ENCODE measurements around the gene MACF1. TPM values are rescaled to one million over a fixed set of nuclear protein-coding genes. Genes with fewer than 3 reads are reported as not detected.

The MACF1 gene
- total RNA-seq, 4 donors from 2014 or later = 78.7 to 139 (median 113) TPM

DNA sequence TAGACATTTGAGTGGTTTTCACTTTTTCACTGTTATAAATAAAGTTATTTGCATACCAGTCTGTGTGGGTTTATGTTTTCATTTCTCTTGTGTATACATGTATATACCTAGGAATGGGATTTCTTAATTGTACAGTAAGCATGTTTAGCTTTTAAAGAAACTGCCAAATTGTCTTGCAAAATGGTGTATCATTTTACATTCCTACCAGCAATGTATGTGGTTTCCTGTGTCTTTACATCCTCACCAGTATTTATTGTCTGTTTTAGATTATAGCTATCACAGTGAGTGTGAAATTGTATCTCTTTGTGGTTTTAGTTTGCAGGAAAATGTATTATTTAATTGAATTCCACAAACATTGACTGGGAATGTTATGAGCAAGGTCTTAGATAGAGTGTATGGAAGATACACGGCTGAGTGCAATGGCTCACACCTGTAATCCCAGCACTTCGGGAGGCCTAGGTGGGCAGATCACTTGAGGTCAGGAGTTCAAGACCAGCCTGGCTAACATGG is 57.3 kb downstream of the MACF1 start:
- TF ChIP-seq, protein P1, sequence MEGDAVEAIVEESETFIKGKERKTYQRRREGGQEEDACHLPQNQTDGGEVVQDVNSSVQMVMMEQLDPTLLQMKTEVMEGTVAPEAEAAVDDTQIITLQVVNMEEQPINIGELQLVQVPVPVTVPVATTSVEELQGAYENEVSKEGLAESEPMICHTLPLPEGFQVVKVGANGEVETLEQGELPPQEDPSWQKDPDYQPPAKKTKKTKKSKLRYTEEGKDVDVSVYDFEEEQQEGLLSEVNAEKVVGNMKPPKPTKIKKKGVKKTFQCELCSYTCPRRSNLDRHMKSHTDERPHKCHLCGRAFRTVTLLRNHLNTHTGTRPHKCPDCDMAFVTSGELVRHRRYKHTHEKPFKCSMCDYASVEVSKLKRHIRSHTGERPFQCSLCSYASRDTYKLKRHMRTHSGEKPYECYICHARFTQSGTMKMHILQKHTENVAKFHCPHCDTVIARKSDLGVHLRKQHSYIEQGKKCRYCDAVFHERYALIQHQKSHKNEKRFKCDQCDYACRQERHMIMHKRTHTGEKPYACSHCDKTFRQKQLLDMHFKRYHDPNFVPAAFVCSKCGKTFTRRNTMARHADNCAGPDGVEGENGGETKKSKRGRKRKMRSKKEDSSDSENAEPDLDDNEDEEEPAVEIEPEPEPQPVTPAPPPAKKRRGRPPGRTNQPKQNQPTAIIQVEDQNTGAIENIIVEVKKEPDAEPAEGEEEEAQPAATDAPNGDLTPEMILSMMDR (IDR thresholded peaks at IDR 0.05 in 4 of 5, conservative IDR thresholded peaks at IDR 0.05 in 1 of 5) = no peak
- TF ChIP-seq POLR2A (IDR thresholded peaks at IDR 0.05) = no peak
- no peak for DNase-seq
- in situ Hi-C loops (cut with MboI; ENCODE audit: low sequenced_read_pairs in 4 of 4) (loop anchor here in 3 of 4 donors (5.0 to 10.0 kb wide), 3 partner anchors 57 to 164 kb away; partner anchors contain the start of gene MACF1 (in 2 of the 3)), intact Hi-C loops (cut with DNase I; ENCODE audit: low total_unique reads) (no loop called here)
- H3K27me3 ChIP-seq = no peaks in the 10 kb centered on the region
- H3K4me1 ChIP-seq = peaks cover 0 to 7% of the 10 kb centered on the region in 2 donors
- no peak for ATAC-seq
- H3K9me3 ChIP-seq = no peaks in the 10 kb centered on the region
- H3K27ac ChIP-seq = no peak overlapping the region
- H3K4me3 ChIP-seq = no peak overlapping the region
- H3K36me3 ChIP-seq = no peaks in the 10 kb centered on the region

DNA sequence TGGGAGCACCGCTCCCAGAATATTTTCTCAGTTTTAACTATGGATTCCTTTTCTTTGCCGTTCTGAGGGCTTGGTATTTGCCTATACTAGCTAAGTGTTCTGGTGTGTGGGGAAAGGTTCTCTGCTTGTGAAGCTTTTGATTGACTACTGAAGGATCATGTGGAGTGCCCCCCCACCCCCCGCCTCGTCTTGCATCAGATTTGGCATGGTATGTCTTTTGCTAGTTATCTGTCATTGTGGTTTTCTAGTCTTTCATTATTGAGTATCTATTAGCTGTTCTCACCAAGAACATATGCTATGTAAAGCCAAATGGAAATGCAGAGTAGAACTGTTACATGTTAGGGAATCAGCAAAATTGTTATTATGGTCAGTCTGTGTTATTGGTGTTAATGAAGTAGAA is 58.3 kb downstream of the MACF1 start:
- DNase-seq (no peak), ATAC-seq (no peak)
- Histone ChIP-seq H3K36me3 (no peaks in the 10 kb centered on the region), H3K4me3 (no peak overlapping the region), H3K4me1 (peaks cover 6 to 14% of the 10 kb centered on the region in 2 donors), H3K9me3 (no peaks in the 10 kb centered on the region), H3K27ac (no peak overlapping the region), H3K27me3 (no peaks in the 10 kb centered on the region)
- intact Hi-C loops (cut with DNase I; ENCODE audit: low total_unique reads) = no loop called here
- TF ChIP-seq, protein P1 (IDR thresholded peaks at IDR 0.05 in 4 of 5, conservative IDR thresholded peaks at IDR 0.05 in 1 of 5) = no peak
- TF ChIP-seq POLR2A (IDR thresholded peaks at IDR 0.05) = no peak
- in situ Hi-C loops (cut with MboI; ENCODE audit: low sequenced_read_pairs in 4 of 4) = loop anchor here in 3 of 4 donors (5.0 to 10.0 kb wide), 3 partner anchors 58 to 166 kb away; partner anchors contain the start of gene MACF1 (in 2 of the 3)

DNA sequence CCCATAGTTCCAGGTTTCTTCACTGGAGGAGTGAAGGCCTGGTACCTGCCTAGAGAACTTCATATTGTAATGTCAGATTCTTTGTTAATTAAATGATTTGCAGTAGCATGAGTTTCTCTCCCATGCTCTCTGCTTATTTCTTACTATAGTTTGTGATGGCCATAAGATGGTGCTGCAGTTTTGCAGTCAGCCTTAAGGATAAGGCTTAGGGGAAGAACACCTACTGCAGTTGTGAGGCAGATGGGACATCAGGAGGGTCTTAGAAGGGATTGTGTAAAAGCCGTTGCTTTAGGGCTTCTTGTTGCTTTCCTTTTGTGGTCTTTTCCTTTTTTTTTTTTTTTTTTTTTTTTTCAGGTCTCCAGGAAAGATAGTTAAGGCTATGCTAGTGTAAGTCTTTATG is 61.8 kb downstream of the MACF1 start:
- in situ Hi-C loops (cut with MboI; ENCODE audit: low sequenced_read_pairs in 4 of 4) = loop anchor here in 2 of 4 donors (10.0 kb wide), 1 partner anchor 61 kb away; the partner anchor contains the start of gene MACF1 (in 2 of the 2)
- no peak for TF ChIP-seq POLR2A (IDR thresholded peaks at IDR 0.05)
- TF ChIP-seq, protein P1 (IDR thresholded peaks at IDR 0.05 in 4 of 5, conservative IDR thresholded peaks at IDR 0.05 in 1 of 5) = no peak
- DNase-seq (no peak), ATAC-seq (no peak)
- no peaks in the 10 kb centered on the region for H3K27me3 ChIP-seq
- H3K36me3 ChIP-seq = no peaks in the 10 kb centered on the region
- no peaks in the 10 kb centered on the region for H3K9me3 ChIP-seq
- H3K4me3 ChIP-seq = no peak overlapping the region
- intact Hi-C loops (cut with DNase I; ENCODE audit: low total_unique reads) = no loop called here
- H3K27ac ChIP-seq = no peak overlapping the region
- H3K4me1 ChIP-seq = peaks cover 39 to 41% of the 10 kb centered on the region in 2 donors

DNA sequence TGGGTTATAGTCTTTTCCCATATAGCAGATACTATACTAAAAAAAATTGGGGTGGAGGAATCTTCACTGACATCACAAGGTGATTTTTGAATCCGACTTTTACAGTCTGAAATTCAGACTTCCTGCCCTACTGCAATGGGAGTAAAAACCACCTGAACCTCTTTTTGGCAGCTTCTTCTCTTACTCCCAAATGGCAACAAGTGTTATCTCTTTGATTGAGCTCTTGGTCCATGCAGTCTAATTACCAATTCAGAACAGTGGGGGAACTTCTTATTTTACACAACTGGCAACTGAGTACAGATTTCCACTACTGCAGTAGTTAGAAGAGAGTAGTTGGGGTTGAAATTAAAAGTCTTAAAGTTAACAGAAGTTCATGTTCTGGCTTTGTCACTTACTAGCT is 62.3 kb downstream of the MACF1 start:
- in situ Hi-C loops (cut with MboI; ENCODE audit: low sequenced_read_pairs in 4 of 4) = loop anchor here in 2 of 4 donors (10.0 kb wide), 1 partner anchor 62 kb away; the partner anchor contains the start of gene MACF1 (in 2 of the 2)
- Histone ChIP-seq H3K27ac (no peak overlapping the region), H3K4me1 (peaks cover 44 to 45% of the 10 kb centered on the region in 2 donors), H3K27me3 (no peaks in the 10 kb centered on the region), H3K4me3 (no peak overlapping the region), H3K36me3 (no peaks in the 10 kb centered on the region), H3K9me3 (no peaks in the 10 kb centered on the region)
- ATAC-seq (no peak), DNase-seq (no peak)
- TF ChIP-seq POLR2A (IDR thresholded peaks at IDR 0.05) = no peak
- TF ChIP-seq, protein P1 (IDR thresholded peaks at IDR 0.05 in 4 of 5, conservative IDR thresholded peaks at IDR 0.05 in 1 of 5) = no peak
- intact Hi-C loops (cut with DNase I; ENCODE audit: low total_unique reads) = no loop called here

Data from gastrocnemius medialis (tissue), 4 donors.